Measurements from ENCODE around the gene AFAP1. TPM values are rescaled to one million over a fixed set of nuclear protein-coding genes. Genes with fewer than 3 reads are reported as not detected.
A peak's percentile ranks its signal among the peaks of the same experiment; 100 is the strongest.

Gene AFAP1
- total and polyA plus RNA-seq, 5 donors from 2014 or later: 1.8 to 5.0 (median 2.2) TPM

GRCh38 chr4:7907142-7907541 is 32.5 kb downstream of the AFAP1 start:
- peaks cover 0 to 29% (median 11%) of the 10 kb centered on the region in 4 donors for H3K4me1 Mint-ChIP-seq
- no peak for DNase-seq
- H3K9me3 ChIP-seq (ENCODE audit: control insufficient read depth in 2 of 2, low read length in 2 of 2): no peaks in the 10 kb centered on the region
- no peak overlapping the region for H3K27ac Mint-ChIP-seq
- H3K36me3 Mint-ChIP-seq: no peaks in the 10 kb centered on the region
- no peak overlapping the region for H3K4me3 ChIP-seq (ENCODE audit: low read depth, low read length)
- ATAC-seq (ENCODE audit: low read depth in 2 of 2): no peak
- no peak overlapping the region for H3K27ac ChIP-seq (ENCODE audit: insufficient read depth, low read length, poor library complexity, severe bottlenecking)
- H3K9me3 Mint-ChIP-seq: no peaks in the 10 kb centered on the region
- no peaks in the 10 kb centered on the region for H3K27me3 ChIP-seq (ENCODE audit: control insufficient read depth, insufficient read depth, low read length)
- no peaks in the 10 kb centered on the region for H3K4me1 ChIP-seq (ENCODE audit: control insufficient read depth, insufficient read depth, low read length, poor library complexity, severe bottlenecking)
- H3K4me3 Mint-ChIP-seq: no peak overlapping the region
- no peaks in the 10 kb centered on the region for H3K36me3 ChIP-seq (ENCODE audit: control insufficient read depth, insufficient read depth, low read length)
- H3K27me3 Mint-ChIP-seq: no peaks in the 10 kb centered on the region

- H3K9me3 Mint-ChIP-seq: no peaks in the 10 kb centered on the region
- DNase-seq (no peak), ATAC-seq (ENCODE audit: low read depth in 2 of 2) (no peak)
- H3K27ac ChIP-seq (ENCODE audit: insufficient read depth, low read length, poor library complexity, severe bottlenecking): no peak overlapping the region
- H3K27ac Mint-ChIP-seq: peak overlapping the region in 1 of 3 donors; percentile 29
- peaks cover 0 to 32% (median 10%) of the 10 kb centered on the region in 4 donors for H3K4me1 Mint-ChIP-seq
- H3K9me3 ChIP-seq (ENCODE audit: control insufficient read depth in 2 of 2, low read length in 2 of 2): no peaks in the 10 kb centered on the region
- H3K27me3 ChIP-seq (ENCODE audit: control insufficient read depth, insufficient read depth, low read length): no peaks in the 10 kb centered on the region
- H3K36me3 ChIP-seq (ENCODE audit: control insufficient read depth, insufficient read depth, low read length): no peaks in the 10 kb centered on the region
- no peaks in the 10 kb centered on the region for H3K27me3 Mint-ChIP-seq
- H3K4me3 Mint-ChIP-seq: no peak overlapping the region
- no peaks in the 10 kb centered on the region for H3K36me3 Mint-ChIP-seq
- H3K4me3 ChIP-seq (ENCODE audit: low read depth, low read length): no peak overlapping the region
- no peaks in the 10 kb centered on the region for H3K4me1 ChIP-seq (ENCODE audit: control insufficient read depth, insufficient read depth, low read length, poor library complexity, severe bottlenecking)
Measured at GRCh38 chr4:7906171-7906701, 33.4 kb downstream of the AFAP1 start.

GRCh38 chr4:7904952-7905915 is 34.4 kb downstream of the AFAP1 start:
- no peaks in the 10 kb centered on the region for H3K9me3 ChIP-seq (ENCODE audit: control insufficient read depth in 2 of 2, low read length in 2 of 2)
- ATAC-seq (ENCODE audit: low read depth in 2 of 2) (no peak), DNase-seq (no peak)
- H3K27ac ChIP-seq (ENCODE audit: insufficient read depth, low read length, poor library complexity, severe bottlenecking): no peak overlapping the region
- no peak overlapping the region for H3K4me3 ChIP-seq (ENCODE audit: low read depth, low read length)
- H3K36me3 ChIP-seq (ENCODE audit: control insufficient read depth, insufficient read depth, low read length): no peaks in the 10 kb centered on the region
- Mint-ChIP-seq H3K27ac (peak overlapping the region in 1 of 3 donors; percentile 7), H3K9me3 (no peaks in the 10 kb centered on the region), H3K4me1 (peaks cover 0 to 32% (median 12%) of the 10 kb centered on the region in 4 donors), H3K4me3 (no peak overlapping the region), H3K36me3 (no peaks in the 10 kb centered on the region), H3K27me3 (no peaks in the 10 kb centered on the region)
- H3K27me3 ChIP-seq (ENCODE audit: control insufficient read depth, insufficient read depth, low read length): no peaks in the 10 kb centered on the region
- no peaks in the 10 kb centered on the region for H3K4me1 ChIP-seq (ENCODE audit: control insufficient read depth, insufficient read depth, low read length, poor library complexity, severe bottlenecking)

- ATAC-seq (ENCODE audit: low read depth in 2 of 2) (no peak), DNase-seq (no peak)
- Histone ChIP-seq H3K4me3 (ENCODE audit: low read depth, low read length) (no peak overlapping the region), H3K9me3 (ENCODE audit: control insufficient read depth in 2 of 2, low read length in 2 of 2) (no peaks in the 10 kb centered on the region), H3K27me3 (ENCODE audit: control insufficient read depth, insufficient read depth, low read length) (no peaks in the 10 kb centered on the region), H3K4me1 (ENCODE audit: control insufficient read depth, insufficient read depth, low read length, poor library complexity, severe bottlenecking) (no peaks in the 10 kb centered on the region), H3K27ac (ENCODE audit: insufficient read depth, low read length, poor library complexity, severe bottlenecking) (no peak overlapping the region), H3K36me3 (ENCODE audit: control insufficient read depth, insufficient read depth, low read length) (no peaks in the 10 kb centered on the region)
- peak overlapping the region in 1 of 3 donors; percentile 7 for H3K27ac Mint-ChIP-seq
- H3K9me3 Mint-ChIP-seq: no peaks in the 10 kb centered on the region
- H3K4me3 Mint-ChIP-seq: no peak overlapping the region
- H3K4me1 Mint-ChIP-seq: peaks cover 0 to 22% (median 12%) of the 10 kb centered on the region in 4 donors
- H3K36me3 Mint-ChIP-seq: no peaks in the 10 kb centered on the region
- no peaks in the 10 kb centered on the region for H3K27me3 Mint-ChIP-seq
Measured at GRCh38 chr4:7903791-7904516, 35.7 kb downstream of the AFAP1 start.

- H3K9me3 Mint-ChIP-seq: peaks cover 0 to 2% (median 0%) of the 10 kb centered on the region in 7 donors
- no peaks in the 10 kb centered on the region for H3K36me3 Mint-ChIP-seq
- ATAC-seq (ENCODE audit: low read depth in 2 of 2): no peak
- Histone ChIP-seq H3K4me1 (ENCODE audit: control insufficient read depth, insufficient read depth, low read length, poor library complexity, severe bottlenecking) (no peaks in the 10 kb centered on the region), H3K27ac (ENCODE audit: insufficient read depth, low read length, poor library complexity, severe bottlenecking) (no peak overlapping the region), H3K9me3 (ENCODE audit: control insufficient read depth in 2 of 2, low read length in 2 of 2) (no peaks in the 10 kb centered on the region), H3K4me3 (ENCODE audit: low read depth, low read length) (no peak overlapping the region), H3K27me3 (ENCODE audit: control insufficient read depth, insufficient read depth, low read length) (no peaks in the 10 kb centered on the region), H3K36me3 (ENCODE audit: control insufficient read depth, insufficient read depth, low read length) (no peaks in the 10 kb centered on the region)
- H3K4me3 Mint-ChIP-seq: no peak overlapping the region
- H3K27me3 Mint-ChIP-seq: no peaks in the 10 kb centered on the region
- peak overlapping the region in 1 of 3 donors; percentile 24 for H3K27ac Mint-ChIP-seq
- H3K4me1 Mint-ChIP-seq: peaks cover 0 to 22% (median 12%) of the 10 kb centered on the region in 4 donors
- no peak for DNase-seq
Measured at GRCh38 chr4:7902826-7903225, 36.8 kb downstream of the AFAP1 start.

GRCh38 chr4:7902101-7902553 is 37.5 kb downstream of the AFAP1 start:
- Mint-ChIP-seq H3K36me3 (no peaks in the 10 kb centered on the region), H3K9me3 (peaks cover 0 to 2% (median 0%) of the 10 kb centered on the region in 7 donors), H3K4me3 (no peak overlapping the region)

GRCh38 chr4:7901311-7901885 is 38.3 kb downstream of the AFAP1 start:
- Mint-ChIP-seq H3K27ac (peak overlapping the region in 1 of 3 donors; percentile 16), H3K9me3 (peaks cover 0 to 2% (median 0%) of the 10 kb centered on the region in 7 donors), H3K4me1 (peaks cover 0 to 23% (median 12%) of the 10 kb centered on the region in 4 donors), H3K27me3 (no peaks in the 10 kb centered on the region), H3K36me3 (no peaks in the 10 kb centered on the region), H3K4me3 (no peak overlapping the region)
- Histone ChIP-seq H3K4me3 (ENCODE audit: low read depth, low read length) (no peak overlapping the region), H3K27ac (ENCODE audit: insufficient read depth, low read length, poor library complexity, severe bottlenecking) (no peak overlapping the region), H3K36me3 (ENCODE audit: control insufficient read depth, insufficient read depth, low read length) (no peaks in the 10 kb centered on the region), H3K27me3 (ENCODE audit: control insufficient read depth, insufficient read depth, low read length) (no peaks in the 10 kb centered on the region), H3K4me1 (ENCODE audit: control insufficient read depth, insufficient read depth, low read length, poor library complexity, severe bottlenecking) (no peaks in the 10 kb centered on the region), H3K9me3 (ENCODE audit: control insufficient read depth in 2 of 2, low read length in 2 of 2) (no peaks in the 10 kb centered on the region)
- ATAC-seq (ENCODE audit: low read depth in 2 of 2) (no peak), DNase-seq (no peak)

More at GRCh38 chr4:7902101-7902553, 37.5 kb downstream of the AFAP1 start:
- no peak overlapping the region for H3K4me3 ChIP-seq (ENCODE audit: low read depth, low read length)
- no peak for ATAC-seq (ENCODE audit: low read depth in 2 of 2)
- no peaks in the 10 kb centered on the region for H3K4me1 ChIP-seq (ENCODE audit: control insufficient read depth, insufficient read depth, low read length, poor library complexity, severe bottlenecking)
- no peaks in the 10 kb centered on the region for H3K27me3 Mint-ChIP-seq
- H3K36me3 ChIP-seq (ENCODE audit: control insufficient read depth, insufficient read depth, low read length): no peaks in the 10 kb centered on the region
- H3K27me3 ChIP-seq (ENCODE audit: control insufficient read depth, insufficient read depth, low read length): no peaks in the 10 kb centered on the region
- DNase-seq: no peak
- H3K27ac ChIP-seq (ENCODE audit: insufficient read depth, low read length, poor library complexity, severe bottlenecking): no peak overlapping the region
- no peak overlapping the region for H3K27ac Mint-ChIP-seq
- no peaks in the 10 kb centered on the region for H3K9me3 ChIP-seq (ENCODE audit: control insufficient read depth in 2 of 2, low read length in 2 of 2)
- peaks cover 0 to 22% (median 11%) of the 10 kb centered on the region in 4 donors for H3K4me1 Mint-ChIP-seq
